ENCODE results near the gene RPL36. TPM values are rescaled to one million over a fixed set of nuclear protein-coding genes. Genes with fewer than 3 reads are reported as not detected.

The RPL36 gene
- total and polyA plus RNA-seq, 7 donors: 440 to 814 (median 572) TPM

GRCh38 chr19:5703819-5704818 lies 14.0 kb downstream of the RPL36 start:
- Histone ChIP-seq H3K36me3 (ENCODE audit: insufficient read depth in 1 of 2, low read depth in 1 of 2) (peaks cover 11 to 87% of the 10 kb centered on the region in 2 donors), H3K27ac (no peak overlapping the region), H3K27me3 (ENCODE audit: insufficient read depth in 3 of 3, low read length in 2 of 3) (no peaks in the 10 kb centered on the region), H3K4me3 (no peak overlapping the region), H3K4me1 (no peaks in the 10 kb centered on the region), H3K9me3 (no peaks in the 10 kb centered on the region)
- WGBS, 3 donors: 92 to 94% (median 93%) methylated on average over 36 to 40 of the region's 40 CpGs
- DNase-seq (peak in 1 of 2 donors; percentile 48), ATAC-seq (peak in 1 of 4 donors; percentile 16)
- intact Hi-C loops (cut with DNase I): no loop called here
- no peak for TF ChIP-seq CTCF (IDR thresholded peaks at IDR 0.05)

- Histone ChIP-seq H3K4me3 (no peak overlapping the region), H3K9me3 (no peaks in the 10 kb centered on the region), H3K4me1 (no peaks in the 10 kb centered on the region), H3K36me3 (ENCODE audit: insufficient read depth in 1 of 2, low read depth in 1 of 2) (peaks cover 11 to 87% of the 10 kb centered on the region in 2 donors), H3K27me3 (ENCODE audit: insufficient read depth in 3 of 3, low read length in 2 of 3) (no peaks in the 10 kb centered on the region), H3K27ac (no peak overlapping the region)
- ATAC-seq: peak in 2 of 4 donors; percentile 16 to 23
- no peak for TF ChIP-seq CTCF (IDR thresholded peaks at IDR 0.05)
- DNase-seq: no peak
- intact Hi-C loops (cut with DNase I): no loop called here
- WGBS, 3 donors: 79 to 90% (median 82%) methylated on average over 16 of the region's 16 CpGs
Observed at GRCh38 chr19:5705552-5705951, 15.5 kb downstream of the RPL36 start.

- no peak for TF ChIP-seq CTCF (IDR thresholded peaks at IDR 0.05)
- Histone ChIP-seq H3K36me3 (ENCODE audit: insufficient read depth in 1 of 2, low read depth in 1 of 2) (peaks cover 11 to 94% of the 10 kb centered on the region in 2 donors), H3K4me3 (no peak overlapping the region), H3K9me3 (no peaks in the 10 kb centered on the region), H3K4me1 (no peaks in the 10 kb centered on the region), H3K27me3 (ENCODE audit: insufficient read depth in 3 of 3, low read length in 2 of 3) (no peaks in the 10 kb centered on the region), H3K27ac (no peak overlapping the region)
- ATAC-seq (peak in 1 of 4 donors; percentile 1), DNase-seq (no peak)
- intact Hi-C loops (cut with DNase I): no loop called here
- WGBS, 3 donors: 90 to 94% (median 91%) methylated on average over 35 of the region's 35 CpGs
Observed at GRCh38 chr19:5706876-5707573, 16.9 kb downstream of the RPL36 start.

GRCh38 chr19:5707576-5708575 lies 17.8 kb downstream of the RPL36 start:
- intact Hi-C loops (cut with DNase I): no loop called here
- DNase-seq: peak in 1 of 2 donors; percentile 18
- 89 to 92% (median 90%) methylated on average over 29 to 37 of the region's 37 CpGs for WGBS, 3 donors
- H3K4me3 ChIP-seq: no peak overlapping the region
- no peaks in the 10 kb centered on the region for H3K9me3 ChIP-seq
- no peaks in the 10 kb centered on the region for H3K4me1 ChIP-seq
- TF ChIP-seq CTCF (IDR thresholded peaks at IDR 0.05): no peak
- H3K36me3 ChIP-seq (ENCODE audit: insufficient read depth in 1 of 2, low read depth in 1 of 2): peaks cover 11 to 100% of the 10 kb centered on the region in 2 donors
- H3K27ac ChIP-seq: no peak overlapping the region
- ATAC-seq: peak in 1 of 4 donors; percentile 9
- H3K27me3 ChIP-seq (ENCODE audit: insufficient read depth in 3 of 3, low read length in 2 of 3): no peaks in the 10 kb centered on the region
